Kidney epithelial cell (primary cell): ENCODE data around the gene FRY. TPM values are rescaled to one million over a fixed set of nuclear protein-coding genes. Genes with fewer than 3 reads are reported as not detected.

Experiments
- DNase-seq: peaks from one replicate; pipeline ENCODE4 v3.0.0-alpha.2; 2010; ENCODE audit warnings: low read depth
- H3K27me3 ChIP-seq: 2 replicates; pipeline ENCODE4 v1.6.0; 2011; ENCODE audit warnings: low read length; ENCODE audit not compliant: control insufficient read depth, insufficient read depth
- H3K36me3 ChIP-seq: 2 replicates; pipeline ENCODE4 v1.5.1; 2011; ENCODE audit warnings: low read length; ENCODE audit not compliant: control insufficient read depth, insufficient read depth
- H3K4me3 ChIP-seq: 2 replicates; pipeline ENCODE4 v1.5.1; 2011; ENCODE audit warnings: low read depth, mild to moderate bottlenecking, control low read depth, low read length
- CTCF ChIP-seq: IDR thresholded peaks from 2 replicates; pipeline ENCODE4 v1.5.1; 2011; ENCODE audit warnings: mild to moderate bottlenecking, moderate library complexity, low read length, control low read depth, inconsistent platforms; ENCODE audit not compliant: insufficient read depth, poor library complexity, severe bottlenecking
- total RNA-seq: library from RNA; depleted of rRNA; stranded (reverse); fragments of >200 nt; gene quantifications from 2 replicates; pipeline ENCODE4 v1.2.3, GENCODE V29; 2015

FRY gene
- total RNA-seq, 1 donor from 2014 or later = 6.7 TPM

DNA sequence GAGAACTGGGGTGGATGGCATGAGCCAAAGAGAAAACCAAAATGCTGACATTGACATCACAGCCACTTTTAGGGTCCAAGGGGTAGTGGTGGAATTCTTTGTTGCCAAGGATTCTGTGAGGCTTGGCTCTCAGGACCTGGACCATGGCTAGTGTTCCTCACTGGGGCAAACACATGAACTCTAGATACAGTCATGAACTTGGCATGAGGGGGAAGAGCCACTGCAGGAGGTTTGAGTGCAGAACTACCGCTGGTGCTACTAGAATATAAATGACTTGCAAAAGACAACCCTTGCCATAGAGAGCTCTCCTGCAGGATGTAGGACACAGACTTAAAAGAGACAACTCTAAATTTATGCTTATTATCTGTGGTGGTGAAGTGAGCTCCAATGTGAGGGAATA, 29.8 kb upstream of the FRY start:
- H3K36me3 ChIP-seq = no peaks in the 10 kb centered on the region
- no peak for DNase-seq
- no peak overlapping the region for H3K4me3 ChIP-seq
- H3K27me3 ChIP-seq = no peaks in the 10 kb centered on the region
- TF ChIP-seq CTCF = no peak

DNA sequence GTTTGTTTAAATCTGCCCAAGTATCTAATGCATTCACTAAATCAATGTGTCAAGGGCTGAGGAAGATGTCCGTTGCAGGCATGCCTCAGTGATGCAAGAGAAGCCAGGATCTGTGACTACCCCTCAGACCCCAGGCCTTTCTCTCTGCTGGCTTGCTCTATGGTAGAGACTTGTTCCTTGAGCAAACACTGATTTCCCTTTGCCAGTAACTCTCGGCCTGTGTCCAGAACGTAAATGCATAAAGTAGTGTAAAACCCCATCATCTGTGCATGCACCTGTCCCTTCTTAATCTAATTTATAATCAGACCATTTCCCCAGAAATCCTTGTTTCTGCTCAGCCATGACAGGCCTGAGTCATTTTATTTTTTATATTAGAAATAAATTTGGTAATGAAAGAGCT, 28.7 kb upstream of the FRY start:
- Histone ChIP-seq H3K4me3 (no peak overlapping the region), H3K27me3 (no peaks in the 10 kb centered on the region), H3K36me3 (no peaks in the 10 kb centered on the region)
- DNase-seq = no peak
- no peak for TF ChIP-seq CTCF

- TF ChIP-seq CTCF = no peak
- no peak for DNase-seq
- Histone ChIP-seq H3K36me3 (no peaks in the 10 kb centered on the region), H3K27me3 (no peaks in the 10 kb centered on the region), H3K4me3 (no peak overlapping the region)
Observed at GRCh38 chr13:32007494-32007893, 24.1 kb upstream of the FRY start.

- no peak for TF ChIP-seq CTCF
- no peak for DNase-seq
Observed at GRCh38 chr13:32008518-32009175, 22.9 kb upstream of the FRY start.

GRCh38 chr13:32009362-32009761, 22.2 kb upstream of the FRY start:
- Histone ChIP-seq H3K36me3 (no peaks in the 10 kb centered on the region), H3K27me3 (no peaks in the 10 kb centered on the region), H3K4me3 (no peak overlapping the region)
- TF ChIP-seq CTCF = no peak
- no peak for DNase-seq

More at GRCh38 chr13:32008518-32009175, 22.9 kb upstream of the FRY start:
- no peak overlapping the region for H3K4me3 ChIP-seq
- H3K27me3 ChIP-seq = no peaks in the 10 kb centered on the region
- no peaks in the 10 kb centered on the region for H3K36me3 ChIP-seq

GRCh38 chr13:32010136-32010535, 21.4 kb upstream of the FRY start:
- DNase-seq = no peak
- no peaks in the 10 kb centered on the region for H3K27me3 ChIP-seq
- TF ChIP-seq CTCF = no peak
- no peaks in the 10 kb centered on the region for H3K36me3 ChIP-seq
- no peak overlapping the region for H3K4me3 ChIP-seq
